GM20000 (cell line): ENCODE data around the gene CD47.

Experiments used
- DNase-seq: peaks from one replicate; pipeline ENCODE4 v3.0.0; 2012; ENCODE audit warnings: low spot score
- TF ChIP-seq, protein P1 (sequence below): IDR thresholded peaks from 2 replicates; pipeline ENCODE4 v1.5.1; 2012; ENCODE audit warnings: mild to moderate bottlenecking, control low read depth; ENCODE audit errors: extremely low read depth, missing control alignments

CD47 gene

DNA sequence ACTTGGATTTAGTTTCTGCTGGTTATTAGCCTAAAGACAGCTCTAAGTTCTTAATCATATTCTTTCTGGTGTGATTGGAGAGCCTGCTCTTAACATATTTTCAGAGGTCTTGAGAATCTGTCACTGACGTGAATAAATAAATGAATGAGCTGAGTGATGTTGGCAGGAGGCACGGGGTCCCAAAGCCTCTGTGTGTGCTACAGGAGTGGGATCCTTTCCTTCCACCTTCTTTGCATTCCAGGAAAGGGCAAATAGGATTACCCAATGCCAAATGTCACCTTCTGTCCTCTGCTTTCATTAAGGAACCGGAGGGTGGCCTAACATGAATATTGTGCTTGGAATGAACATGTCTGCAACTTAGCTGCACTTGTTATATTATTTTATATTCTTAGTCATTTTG, 53.1 kb downstream of the CD47 start:
- TF ChIP-seq, protein P1, sequence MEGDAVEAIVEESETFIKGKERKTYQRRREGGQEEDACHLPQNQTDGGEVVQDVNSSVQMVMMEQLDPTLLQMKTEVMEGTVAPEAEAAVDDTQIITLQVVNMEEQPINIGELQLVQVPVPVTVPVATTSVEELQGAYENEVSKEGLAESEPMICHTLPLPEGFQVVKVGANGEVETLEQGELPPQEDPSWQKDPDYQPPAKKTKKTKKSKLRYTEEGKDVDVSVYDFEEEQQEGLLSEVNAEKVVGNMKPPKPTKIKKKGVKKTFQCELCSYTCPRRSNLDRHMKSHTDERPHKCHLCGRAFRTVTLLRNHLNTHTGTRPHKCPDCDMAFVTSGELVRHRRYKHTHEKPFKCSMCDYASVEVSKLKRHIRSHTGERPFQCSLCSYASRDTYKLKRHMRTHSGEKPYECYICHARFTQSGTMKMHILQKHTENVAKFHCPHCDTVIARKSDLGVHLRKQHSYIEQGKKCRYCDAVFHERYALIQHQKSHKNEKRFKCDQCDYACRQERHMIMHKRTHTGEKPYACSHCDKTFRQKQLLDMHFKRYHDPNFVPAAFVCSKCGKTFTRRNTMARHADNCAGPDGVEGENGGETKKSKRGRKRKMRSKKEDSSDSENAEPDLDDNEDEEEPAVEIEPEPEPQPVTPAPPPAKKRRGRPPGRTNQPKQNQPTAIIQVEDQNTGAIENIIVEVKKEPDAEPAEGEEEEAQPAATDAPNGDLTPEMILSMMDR, result no peak

DNA sequence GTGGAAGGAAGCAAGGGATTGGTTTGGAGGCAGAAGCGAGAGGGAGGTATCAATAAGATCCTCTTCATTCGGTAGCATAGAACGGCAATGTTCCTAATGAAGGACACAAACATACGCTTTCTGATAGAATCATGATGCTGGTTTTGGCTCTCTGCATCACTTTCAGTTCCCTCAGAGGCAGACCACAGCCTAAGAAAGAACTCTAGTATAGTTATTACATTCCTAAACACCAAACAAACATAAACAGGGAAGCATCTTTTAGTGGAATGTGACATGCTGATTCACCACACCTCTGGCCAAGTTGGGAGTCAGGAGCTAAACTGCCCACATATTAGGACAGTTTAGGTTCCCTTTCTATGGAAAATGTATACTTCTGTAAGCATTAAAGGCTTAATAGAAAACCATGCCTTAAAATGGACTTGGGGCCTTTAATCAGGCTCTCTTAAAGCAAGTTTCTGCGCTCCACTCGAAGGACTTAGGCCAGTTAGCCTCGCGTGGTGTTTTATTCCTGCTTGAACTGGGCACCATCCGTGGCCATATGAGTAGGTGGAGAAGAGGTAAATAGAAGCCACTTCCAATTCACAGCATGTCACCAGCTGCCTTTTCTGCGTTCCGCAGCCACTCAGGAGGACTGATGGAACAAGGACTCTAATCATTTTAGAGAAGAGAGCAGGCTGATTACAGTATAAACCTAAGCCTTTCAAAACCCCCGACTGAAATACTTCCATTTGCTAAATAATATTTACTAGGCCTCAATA, 53.7 kb downstream of the CD47 start:
- peak; percentile 38 for DNase-seq
- TF ChIP-seq, protein P1, result no peak

More for the DNA sequence above, 53.1 kb downstream of the CD47 start:
- DNase-seq, result no peak

DNA sequence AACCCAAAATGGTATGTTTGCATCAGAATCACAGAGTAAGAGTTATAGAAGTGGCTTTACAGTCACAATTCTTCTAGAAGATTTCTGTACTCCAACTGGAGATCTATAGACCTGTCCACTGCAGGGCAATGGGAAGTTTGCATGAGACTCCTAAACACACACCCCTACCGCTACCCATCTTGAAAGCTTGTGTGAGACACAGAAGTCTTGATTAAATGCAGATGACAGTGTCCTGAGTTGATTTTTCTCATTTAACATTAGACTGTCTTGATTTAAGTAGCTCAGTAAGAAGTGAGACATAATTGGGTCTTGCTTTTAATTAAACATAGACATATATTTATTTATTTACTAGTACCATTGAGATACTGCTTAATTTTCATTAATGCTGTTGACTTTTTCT, 54.4 kb downstream of the CD47 start:
- TF ChIP-seq, protein P1, result no peak
- no peak for DNase-seq

DNA sequence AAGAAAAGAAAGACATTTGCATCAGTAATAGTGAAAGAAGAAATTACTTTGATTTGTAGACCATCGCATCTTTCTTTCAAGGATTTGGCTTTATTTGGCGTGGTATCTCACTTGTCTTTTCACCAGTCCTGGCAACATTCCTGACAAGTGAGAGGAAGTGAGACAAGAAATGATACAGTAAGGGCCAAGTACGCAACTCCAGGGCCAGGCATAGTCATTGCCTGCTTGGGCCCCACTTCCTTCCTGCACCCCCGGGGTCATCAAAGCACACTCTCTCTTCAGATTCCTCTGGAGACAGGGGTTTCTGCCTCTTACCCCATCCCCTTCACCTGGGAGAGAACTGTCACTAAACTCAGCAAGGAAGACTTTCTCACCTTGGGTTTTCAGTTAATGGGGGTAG, 55.1 kb downstream of the CD47 start:
- TF ChIP-seq, protein P1, result no peak
- no peak for DNase-seq

DNA sequence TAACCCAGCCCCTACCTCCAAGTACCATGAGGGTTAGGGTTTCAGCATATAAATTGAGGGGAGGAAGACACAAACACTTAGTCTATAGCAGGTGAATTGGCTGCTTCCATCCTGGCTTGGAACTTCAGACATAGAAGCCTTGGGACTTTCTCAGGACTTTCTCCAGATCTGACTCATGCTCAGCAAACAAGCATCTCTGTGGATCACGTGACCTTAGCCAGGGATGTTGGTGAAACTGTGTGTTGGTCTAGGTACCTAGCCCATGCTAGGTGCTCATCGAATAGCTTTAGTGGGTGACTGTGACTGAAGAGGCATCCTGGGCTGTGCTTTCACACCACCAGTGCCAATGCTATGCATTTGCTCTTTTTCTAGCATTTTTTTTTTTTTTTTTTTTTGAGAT, 58.9 kb downstream of the CD47 start:
- TF ChIP-seq, protein P1, result no peak
- no peak for DNase-seq

DNA sequence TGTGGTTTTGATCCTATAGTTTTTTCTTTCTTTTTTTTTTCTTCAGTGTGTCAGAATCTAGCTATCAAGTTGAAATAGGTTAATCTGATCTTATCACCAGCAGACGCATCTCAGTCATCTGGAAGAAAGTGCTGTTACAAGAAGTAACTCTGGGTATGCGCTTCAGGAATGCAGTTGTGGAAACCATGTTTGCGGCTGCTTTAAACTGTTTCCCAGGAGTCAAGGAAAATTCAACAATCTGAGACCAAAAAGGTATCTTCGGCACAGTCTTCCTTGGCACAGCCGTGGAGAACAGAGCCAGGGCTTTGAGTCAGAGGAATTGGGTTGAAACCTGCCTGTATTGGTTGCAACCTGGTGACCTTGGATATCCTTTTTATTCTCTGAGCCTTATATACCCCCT, 59.9 kb downstream of the CD47 start:
- no peak for DNase-seq
- TF ChIP-seq, protein P1, result no peak

DNA sequence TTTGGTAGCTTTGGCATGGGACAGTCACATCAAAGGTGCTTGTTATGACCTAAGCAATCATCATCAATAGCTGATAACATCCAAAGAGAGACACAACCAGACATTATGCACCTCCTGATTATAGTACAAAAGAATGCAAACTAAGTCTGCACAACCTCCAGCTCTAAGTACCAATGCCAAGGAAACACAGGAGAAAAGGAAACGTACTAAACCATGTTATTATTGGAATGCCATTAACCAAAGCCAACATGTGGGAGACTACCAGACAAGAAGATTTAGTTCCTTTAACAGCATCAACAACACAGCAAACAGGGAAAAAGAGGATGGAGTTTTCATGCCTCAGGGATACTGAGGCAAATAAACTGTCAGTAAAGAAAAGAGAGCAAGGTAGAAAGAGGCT, 61.4 kb downstream of the CD47 start:
- no peak for DNase-seq
- TF ChIP-seq, protein P1, result no peak
